ENCODE measurements around the gene SLC16A9.
"Not testable (repeated sequence)": the region's sequence is repeated elsewhere in the genome, so short reads cannot be mapped to it uniquely, and the experiment has no call there.

The SLC16A9 gene

GRCh38 chr10:59709395-59710125, at the start of gene SLC16A9:
SLC16A9 (minus strand) TSS chr10:59709850; CDS start chr10:59684291, 25,559 bp downstream.
- peak; percentile 32 for DNase-seq

- DNase-seq, result no peak
These were observed 48.3 kb upstream of the SLC16A9 start for GRCh38 chr10:59757966-59758365.

- DNase-seq, result no peak
These were observed 45.3 kb upstream of the SLC16A9 start for GRCh38 chr10:59754951-59755350.

- DNase-seq, result no peak
These were observed 43.6 kb upstream of the SLC16A9 start, which contains the start of gene MRLN for GRCh38 chr10:59753267-59753666. MRLN (minus strand) TSS chr10:59753455.

- no peak for DNase-seq
These were observed 42.8 kb upstream of the SLC16A9 start for GRCh38 chr10:59752278-59752940.

- no peak for DNase-seq
These were observed 40.7 kb upstream of the SLC16A9 start for GRCh38 chr10:59750155-59750945.

GRCh38 chr10:59748834-59749233, 39.2 kb upstream of the SLC16A9 start:
- no peak for DNase-seq

GRCh38 chr10:59745163-59745650, 35.6 kb upstream of the SLC16A9 start:
- DNase-seq, result no peak

- not testable (repeated sequence) for DNase-seq
These were observed 35.1 kb upstream of the SLC16A9 start for GRCh38 chr10:59744762-59745161.

GRCh38 chr10:59744156-59744555, 34.5 kb upstream of the SLC16A9 start:
- not testable (repeated sequence) for DNase-seq

- no peak for DNase-seq
These were observed 31.9 kb upstream of the SLC16A9 start for GRCh38 chr10:59741583-59741982.

GRCh38 chr10:59741048-59741447, 31.4 kb upstream of the SLC16A9 start:
- no peak for DNase-seq

- no peak for DNase-seq
These were observed 27.1 kb upstream of the SLC16A9 start for GRCh38 chr10:59736749-59737148.

- DNase-seq, result no peak
These were observed 25.6 kb upstream of the SLC16A9 start for GRCh38 chr10:59735296-59735695.

- no peak for DNase-seq
These were observed 24.4 kb upstream of the SLC16A9 start for GRCh38 chr10:59734014-59734462.

- not testable (repeated sequence) for DNase-seq
These were observed 23.8 kb upstream of the SLC16A9 start for GRCh38 chr10:59733321-59734013.

- DNase-seq, result not testable (repeated sequence)
These were observed 23.2 kb upstream of the SLC16A9 start for GRCh38 chr10:59732849-59733248.

GRCh38 chr10:59729167-59729566, 19.5 kb upstream of the SLC16A9 start:
- DNase-seq, result not testable (repeated sequence)

GRCh38 chr10:59724098-59724938, 14.7 kb upstream of the SLC16A9 start:
- no peak for DNase-seq

- DNase-seq, result no peak
These were observed 10.7 kb upstream of the SLC16A9 start for GRCh38 chr10:59720377-59720776.

- no peak for DNase-seq
These were observed 9.7 kb upstream of the SLC16A9 start for GRCh38 chr10:59719374-59719773.

- no peak for DNase-seq
These were observed 8.6 kb upstream of the SLC16A9 start for GRCh38 chr10:59718257-59718656.
